ENCODE results near the gene FNDC3A. TPM values are rescaled to one million over a fixed set of nuclear protein-coding genes. Genes with fewer than 3 reads are reported as not detected.

FNDC3A gene
- total RNA-seq, 1 experiment from 2014 or later: 24.3 TPM

DNA sequence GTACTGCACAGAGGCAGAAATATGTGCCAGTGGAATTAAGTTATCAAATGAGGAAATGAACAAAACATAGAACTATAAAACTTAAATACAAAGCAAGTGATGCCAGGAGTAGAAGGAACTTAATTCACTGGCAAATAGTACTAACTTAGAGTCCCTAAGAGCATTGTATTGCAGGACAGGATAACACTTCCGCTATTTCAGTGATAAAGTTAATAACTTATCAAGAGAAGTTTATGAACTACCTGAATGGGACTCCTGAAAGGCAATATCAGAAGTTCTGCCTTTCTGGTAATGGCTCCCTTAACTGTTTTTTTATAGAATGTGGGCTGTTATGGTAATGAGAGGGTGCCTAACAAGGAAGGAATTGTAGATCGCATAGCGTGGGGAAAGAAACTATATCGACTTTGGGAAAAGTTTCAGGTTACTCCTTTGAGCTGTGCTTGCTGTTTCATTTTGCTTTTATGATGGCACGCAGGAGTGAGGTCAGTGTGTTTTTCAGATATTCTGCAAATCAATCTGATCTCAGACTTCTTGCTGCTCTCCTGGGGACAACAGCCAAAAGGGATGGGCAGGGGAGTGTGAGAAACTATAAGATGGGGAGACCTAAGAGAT, 149.1 kb downstream of the FNDC3A start:
- BruUV-seq (replicated peaks): no TSS peak
- H3K27me3 ChIP-seq (ENCODE audit: control insufficient read depth, insufficient read depth, low read length): no peaks in the 10 kb centered on the region
- POLR2A ChIA-PET: no interaction called here
- TF ChIP-seq, protein P1, sequence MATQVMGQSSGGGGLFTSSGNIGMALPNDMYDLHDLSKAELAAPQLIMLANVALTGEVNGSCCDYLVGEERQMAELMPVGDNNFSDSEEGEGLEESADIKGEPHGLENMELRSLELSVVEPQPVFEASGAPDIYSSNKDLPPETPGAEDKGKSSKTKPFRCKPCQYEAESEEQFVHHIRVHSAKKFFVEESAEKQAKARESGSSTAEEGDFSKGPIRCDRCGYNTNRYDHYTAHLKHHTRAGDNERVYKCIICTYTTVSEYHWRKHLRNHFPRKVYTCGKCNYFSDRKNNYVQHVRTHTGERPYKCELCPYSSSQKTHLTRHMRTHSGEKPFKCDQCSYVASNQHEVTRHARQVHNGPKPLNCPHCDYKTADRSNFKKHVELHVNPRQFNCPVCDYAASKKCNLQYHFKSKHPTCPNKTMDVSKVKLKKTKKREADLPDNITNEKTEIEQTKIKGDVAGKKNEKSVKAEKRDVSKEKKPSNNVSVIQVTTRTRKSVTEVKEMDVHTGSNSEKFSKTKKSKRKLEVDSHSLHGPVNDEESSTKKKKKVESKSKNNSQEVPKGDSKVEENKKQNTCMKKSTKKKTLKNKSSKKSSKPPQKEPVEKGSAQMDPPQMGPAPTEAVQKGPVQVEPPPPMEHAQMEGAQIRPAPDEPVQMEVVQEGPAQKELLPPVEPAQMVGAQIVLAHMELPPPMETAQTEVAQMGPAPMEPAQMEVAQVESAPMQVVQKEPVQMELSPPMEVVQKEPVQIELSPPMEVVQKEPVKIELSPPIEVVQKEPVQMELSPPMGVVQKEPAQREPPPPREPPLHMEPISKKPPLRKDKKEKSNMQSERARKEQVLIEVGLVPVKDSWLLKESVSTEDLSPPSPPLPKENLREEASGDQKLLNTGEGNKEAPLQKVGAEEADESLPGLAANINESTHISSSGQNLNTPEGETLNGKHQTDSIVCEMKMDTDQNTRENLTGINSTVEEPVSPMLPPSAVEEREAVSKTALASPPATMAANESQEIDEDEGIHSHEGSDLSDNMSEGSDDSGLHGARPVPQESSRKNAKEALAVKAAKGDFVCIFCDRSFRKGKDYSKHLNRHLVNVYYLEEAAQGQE (IDR thresholded peaks at IDR 0.05; ENCODE audit: insufficient read depth in 1 of 2, low read depth in 2 of 2, low read length in 1 of 2): no peak
- TF ChIP-seq, protein P2, sequence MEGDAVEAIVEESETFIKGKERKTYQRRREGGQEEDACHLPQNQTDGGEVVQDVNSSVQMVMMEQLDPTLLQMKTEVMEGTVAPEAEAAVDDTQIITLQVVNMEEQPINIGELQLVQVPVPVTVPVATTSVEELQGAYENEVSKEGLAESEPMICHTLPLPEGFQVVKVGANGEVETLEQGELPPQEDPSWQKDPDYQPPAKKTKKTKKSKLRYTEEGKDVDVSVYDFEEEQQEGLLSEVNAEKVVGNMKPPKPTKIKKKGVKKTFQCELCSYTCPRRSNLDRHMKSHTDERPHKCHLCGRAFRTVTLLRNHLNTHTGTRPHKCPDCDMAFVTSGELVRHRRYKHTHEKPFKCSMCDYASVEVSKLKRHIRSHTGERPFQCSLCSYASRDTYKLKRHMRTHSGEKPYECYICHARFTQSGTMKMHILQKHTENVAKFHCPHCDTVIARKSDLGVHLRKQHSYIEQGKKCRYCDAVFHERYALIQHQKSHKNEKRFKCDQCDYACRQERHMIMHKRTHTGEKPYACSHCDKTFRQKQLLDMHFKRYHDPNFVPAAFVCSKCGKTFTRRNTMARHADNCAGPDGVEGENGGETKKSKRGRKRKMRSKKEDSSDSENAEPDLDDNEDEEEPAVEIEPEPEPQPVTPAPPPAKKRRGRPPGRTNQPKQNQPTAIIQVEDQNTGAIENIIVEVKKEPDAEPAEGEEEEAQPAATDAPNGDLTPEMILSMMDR (IDR thresholded peaks at IDR 0.05): no peak
- TF ChIP-seq POLR2AphosphoS5 (IDR thresholded peaks at IDR 0.05; ENCODE audit: low read depth, low read length): no peak
- no peak for TF ChIP-seq SIN3A (IDR thresholded peaks at IDR 0.05; ENCODE audit: borderline replicate concordance, insufficient read depth, low read depth, low read length)
- no peak for TF ChIP-seq TCF7L2 (IDR thresholded peaks at IDR 0.05; ENCODE audit: low read depth, low read length)
- DNase-seq (ENCODE audit: low read depth, low spot score) (no peak), ATAC-seq (no peak)
- H3K4me3 ChIP-seq (ENCODE audit: low read depth in 2 of 2, low read length in 2 of 2): no peak overlapping the region
- in situ Hi-C loops (cut with HindIII; ENCODE audit: low pct_unique_long_range_greater_than_20kb, low sequenced_read_pairs): no loop called here
- no peaks in the 10 kb centered on the region; the same call in 1 of the 2 replicates for H3K36me3 ChIP-seq (ENCODE audit: control insufficient read depth, insufficient read depth, low read length)
- CTCF ChIA-PET: no interaction called here
- no peak overlapping the region for H3K27ac ChIP-seq (ENCODE audit: low read length)
- no peaks in the 10 kb centered on the region for H3K9me3 ChIP-seq (ENCODE audit: control insufficient read depth, insufficient read depth, low read depth, low read length)
- H3K4me1 ChIP-seq (ENCODE audit: control insufficient read depth, insufficient read depth, low read length): no peaks in the 10 kb centered on the region
- intact Hi-C loops (cut with micrococcal nuclease; ENCODE audit: unreplicated experiment): no loop called here

DNA sequence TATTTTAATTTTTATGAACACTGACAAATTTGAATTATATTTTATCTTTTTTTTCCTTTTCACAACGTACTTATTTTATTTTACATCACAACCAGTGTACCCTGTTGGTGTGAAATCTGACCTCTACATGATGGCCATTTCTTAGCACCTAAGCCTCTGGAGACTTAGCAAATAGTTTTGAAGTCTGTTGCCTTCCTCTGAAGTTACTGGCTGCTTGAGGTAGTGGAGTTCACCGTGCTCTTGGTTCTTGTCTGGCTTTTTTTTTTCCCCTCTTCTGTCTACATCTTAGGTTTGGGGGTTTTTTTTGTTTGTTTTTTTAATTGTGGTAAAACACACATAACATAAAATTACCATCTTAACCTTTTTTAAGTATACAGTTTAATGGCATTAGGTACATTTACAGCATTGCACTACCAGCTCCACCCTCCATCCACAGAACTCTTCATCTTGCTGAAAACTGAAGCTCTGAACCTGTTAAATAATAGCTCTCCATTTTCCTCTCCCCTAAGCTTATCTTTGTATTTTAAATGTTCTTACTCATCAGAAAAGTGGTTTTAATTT, 150.3 kb downstream of the FNDC3A start:
- H3K4me1 ChIP-seq (ENCODE audit: control insufficient read depth, insufficient read depth, low read length): no peaks in the 10 kb centered on the region
- no peak overlapping the region for H3K27ac ChIP-seq (ENCODE audit: low read length)
- BruUV-seq (replicated peaks): no TSS peak
- H3K9me3 ChIP-seq (ENCODE audit: control insufficient read depth, insufficient read depth, low read depth, low read length): no peaks in the 10 kb centered on the region
- POLR2A ChIA-PET: no interaction called here
- intact Hi-C loops (cut with micrococcal nuclease; ENCODE audit: unreplicated experiment) (no loop called here), in situ Hi-C loops (cut with HindIII; ENCODE audit: low pct_unique_long_range_greater_than_20kb, low sequenced_read_pairs) (no loop called here)
- TF ChIP-seq, protein P2 (IDR thresholded peaks at IDR 0.05): no peak
- TF ChIP-seq, protein P1 (IDR thresholded peaks at IDR 0.05; ENCODE audit: insufficient read depth in 1 of 2, low read depth in 2 of 2, low read length in 1 of 2): no peak
- TF ChIP-seq TCF7L2 (IDR thresholded peaks at IDR 0.05; ENCODE audit: low read depth, low read length): no peak
- no peak for TF ChIP-seq POLR2AphosphoS5 (IDR thresholded peaks at IDR 0.05; ENCODE audit: low read depth, low read length)
- TF ChIP-seq SIN3A (IDR thresholded peaks at IDR 0.05; ENCODE audit: borderline replicate concordance, insufficient read depth, low read depth, low read length): no peak
- no peaks in the 10 kb centered on the region; the same call in 1 of the 2 replicates for H3K36me3 ChIP-seq (ENCODE audit: control insufficient read depth, insufficient read depth, low read length)
- DNase-seq (ENCODE audit: low read depth, low spot score) (no peak), ATAC-seq (no peak)
- CTCF ChIA-PET: no interaction called here
- H3K4me3 ChIP-seq (ENCODE audit: low read depth in 2 of 2, low read length in 2 of 2): no peak overlapping the region
- H3K27me3 ChIP-seq (ENCODE audit: control insufficient read depth, insufficient read depth, low read length): no peaks in the 10 kb centered on the region
